A673 (cell line): ENCODE results near the gene PACRG. TPM values are rescaled to one million over a fixed set of nuclear protein-coding genes. Genes with fewer than 3 reads are reported as not detected.

Experiments used
- BruUV-seq: library from RNA; stranded (reverse); fragments of 400-500 nt; replicated peaks from 2 replicates; lab custom pipeline; 2021; lab: Mats Ljungman, UMichigan
- CTCF ChIA-PET: fragments of 300-600 bp; sonication (Branson Sonifier 250); formaldehyde crosslinking; loops from one replicate; lab custom pipeline; 2022; ENCODE audit warnings: antibody characterized with exemption; lab: Charles Lee
- POLR2A ChIA-PET: fragments of 300-600 bp; sonication (Branson Sonifier 250); formaldehyde crosslinking; loops from one replicate; lab custom pipeline; 2022; ENCODE audit warnings: antibody characterized with exemption; ENCODE audit not compliant: low non-redundant PET; lab: Charles Lee
- DNase-seq: peaks from one replicate; pipeline ENCODE4 v3.0.0-alpha.2; 2015; ENCODE audit warnings: low spot score
- H3K27ac ChIP-seq: fragments of 200-600 bp; sonication (generic); 2 replicates; pipeline ENCODE4 v1.5.1; 2016; ENCODE audit warnings: mixed run types, low read depth, mild to moderate bottlenecking, mixed read lengths, antibody characterized with exemption, low read length; ENCODE audit not compliant: poor library complexity, severe bottlenecking
- H3K27me3 ChIP-seq: fragments of 200-600 bp; sonication (generic); replicated peaks from 2 replicates; pipeline ENCODE4 v1.6.1; 2017; ENCODE audit warnings: mixed run types, low read depth, mild to moderate bottlenecking, mixed read lengths, antibody characterized with exemption, low read length; ENCODE audit not compliant: insufficient read depth, poor library complexity
- H3K36me3 ChIP-seq: fragments of 200-600 bp; sonication (generic); 2 replicates; pipeline ENCODE4 v1.6.1; 2016; ENCODE audit warnings: mixed run types, mild to moderate bottlenecking, mixed read lengths, antibody characterized with exemption, low read length; ENCODE audit not compliant: insufficient read depth, poor library complexity, severe bottlenecking
- H3K4me1 ChIP-seq: fragments of 200-600 bp; sonication (generic); 2 replicates; pipeline ENCODE4 v1.6.1; 2017; ENCODE audit warnings: mixed run types, mild to moderate bottlenecking, mixed read lengths, antibody characterized with exemption, low read length; ENCODE audit not compliant: insufficient read depth, poor library complexity, severe bottlenecking
- H3K4me3 ChIP-seq: fragments of 200-600 bp; sonication (generic); 2 replicates; pipeline ENCODE4 v1.5.1; 2016; ENCODE audit warnings: low read depth, mixed run types, mild to moderate bottlenecking, mixed read lengths, low read length; ENCODE audit not compliant: poor library complexity, severe bottlenecking
- H3K9me3 ChIP-seq: fragments of 200-600 bp; sonication (generic); 2 replicates; pipeline ENCODE4 v1.6.1; 2016; ENCODE audit warnings: mixed run types, low read depth, mild to moderate bottlenecking, mixed read lengths, antibody characterized with exemption, low read length; ENCODE audit not compliant: poor library complexity, severe bottlenecking
- CTCF ChIP-seq: fragments of 300-800, 200-600 bp; sonication (generic); conservative IDR thresholded peaks from 2 replicates; pipeline ENCODE4 v1.5.1; 2017; ENCODE audit warnings: low read depth, mild to moderate bottlenecking, antibody characterized with exemption, low read length, moderate library complexity, mixed read lengths
- EZH2 ChIP-seq: fragments of 200-600 bp; sonication (generic); IDR thresholded peaks from 2 replicates; pipeline ENCODE4 v1.6.1; 2017; ENCODE audit warnings: borderline replicate concordance, low read depth, mild to moderate bottlenecking, mixed read lengths, antibody characterized with exemption, low read length; ENCODE audit not compliant: poor library complexity, severe bottlenecking
- intact Hi-C: fragments of 100-400 bp; cut with micrococcal nuclease; formaldehyde crosslinking; loops from one replicate; pipeline ENCODE4 v1.10.0; 2022; ENCODE audit not compliant: unreplicated experiment
- total RNA-seq: library from RNA; stranded (reverse); gene quantifications from 2 replicates; pipeline ENCODE4 v1.2.3, GENCODE V29; 2021

Gene PACRG
- total RNA-seq, 1 experiment from 2014 or later: not detected

- Histone ChIP-seq H3K9me3 (no peaks in the 10 kb centered on the region), H3K4me3 (no peak overlapping the region), H3K36me3 (no peaks in the 10 kb centered on the region), H3K27me3 (no peaks in the 10 kb centered on the region), H3K27ac (no peak overlapping the region), H3K4me1 (no peaks in the 10 kb centered on the region)
- CTCF ChIA-PET: no interaction called here
- POLR2A ChIA-PET: no interaction called here
- intact Hi-C loops: no loop called here
- TF ChIP-seq CTCF (no peak), EZH2 (no peak)
- DNase-seq: no peak
- BruUV-seq: no TSS peak
Measured at GRCh38 chr6:163346497-163346961, 618.8 kb downstream of the PACRG start.

- Histone ChIP-seq H3K27ac (no peak overlapping the region), H3K4me1 (no peaks in the 10 kb centered on the region), H3K4me3 (no peak overlapping the region), H3K9me3 (no peaks in the 10 kb centered on the region), H3K27me3 (no peaks in the 10 kb centered on the region), H3K36me3 (no peaks in the 10 kb centered on the region)
- BruUV-seq: no TSS peak
- POLR2A ChIA-PET: no interaction called here
- TF ChIP-seq CTCF (no peak), EZH2 (no peak)
- CTCF ChIA-PET: no interaction called here
- intact Hi-C loops: no loop called here
- no peak for DNase-seq
Measured at GRCh38 chr6:163347021-163347446, 619.3 kb downstream of the PACRG start.

- DNase-seq: no peak
- H3K4me1 ChIP-seq: no peaks in the 10 kb centered on the region
- H3K4me3 ChIP-seq: no peak overlapping the region
- H3K27me3 ChIP-seq: no peaks in the 10 kb centered on the region
- BruUV-seq: no TSS peak
- POLR2A ChIA-PET: no interaction called here
- H3K36me3 ChIP-seq: no peaks in the 10 kb centered on the region
- TF ChIP-seq CTCF: no peak
- TF ChIP-seq EZH2: no peak
- CTCF ChIA-PET: no interaction called here
- no peak overlapping the region for H3K27ac ChIP-seq
- H3K9me3 ChIP-seq: no peaks in the 10 kb centered on the region
- intact Hi-C loops: no loop called here
Measured at GRCh38 chr6:163348789-163349680, 621.3 kb downstream of the PACRG start.
